NT2/D1 (cell line): ENCODE data around the gene ITGA3.

Experiments used
- SUZ12 ChIP-seq: IDR thresholded peaks from 2 replicates; pipeline ENCODE4 v1.6.1; 2011; ENCODE audit not compliant: insufficient read length, insufficient read depth; ENCODE audit errors: extremely low read depth
- YY1 ChIP-seq: IDR thresholded peaks from 2 replicates; pipeline ENCODE4 v1.6.1; 2011; ENCODE audit not compliant: insufficient read length, insufficient read depth
- ZNF274 ChIP-seq: IDR thresholded peaks from 2 replicates; pipeline ENCODE4 v1.6.1; 2011; ENCODE audit warnings: mild to moderate bottlenecking, low read depth, low read length

DNA sequence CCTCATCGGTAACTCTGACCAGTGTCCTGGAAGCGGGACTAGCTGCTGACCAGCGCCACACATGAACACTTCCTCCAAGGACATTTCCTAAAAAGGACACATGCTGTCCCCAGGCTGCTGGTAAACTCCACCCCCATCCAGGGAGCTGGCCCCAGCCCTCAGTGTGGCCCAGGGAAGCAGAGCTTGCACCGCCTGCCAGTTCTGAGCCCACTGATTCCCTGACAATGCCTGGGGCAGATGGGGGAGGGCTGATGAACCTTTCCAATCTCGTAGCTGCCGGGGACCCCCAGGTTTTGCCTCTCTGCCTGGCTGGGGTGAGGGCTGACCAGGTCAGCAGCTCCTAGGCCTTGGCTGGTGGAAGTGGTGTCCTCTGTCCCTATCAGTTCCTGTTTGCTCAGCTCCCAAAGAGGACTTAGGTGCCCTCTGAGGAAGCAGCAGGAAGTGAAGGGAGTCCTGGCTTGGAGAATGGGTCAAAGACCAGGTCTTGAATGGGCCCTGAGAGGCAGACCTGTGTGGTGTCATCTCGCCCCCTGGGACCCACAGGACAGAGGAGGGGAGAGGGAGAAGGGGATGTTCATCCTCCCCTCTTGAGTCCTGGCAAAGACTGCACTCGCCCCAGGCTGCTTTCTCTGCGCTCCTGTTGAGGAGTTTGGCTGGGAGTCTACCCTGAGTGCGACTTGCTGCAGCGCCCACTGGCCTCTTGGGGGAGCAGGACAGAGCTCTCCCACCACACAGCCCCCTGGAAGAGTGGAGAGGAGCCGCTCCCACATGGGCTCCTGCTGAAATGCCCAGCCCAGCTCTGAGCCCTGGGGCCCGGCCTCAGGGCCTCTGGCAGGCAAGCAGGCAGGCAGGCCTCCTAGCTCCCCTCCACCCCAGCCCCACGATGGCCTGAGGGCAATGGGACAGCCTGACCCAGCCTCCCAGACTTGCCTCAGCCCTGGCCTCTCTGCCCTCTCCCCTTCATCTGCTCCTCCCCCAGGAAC, 56.1 kb downstream of the ITGA3 start:
- TF ChIP-seq YY1 (no peak), ZNF274 (no peak), SUZ12 (no peak)
